ENCODE measurements around the gene DCTN4. TPM values are rescaled to one million over a fixed set of nuclear protein-coding genes. Genes with fewer than 3 reads are reported as not detected.

Gene DCTN4
- total and polyA plus RNA-seq, 9 of the 15 experiments (the other 6 are each of a cell fraction or from before 2014, with no cell fraction given), result 20.4 to 64.9 (median 49.9) TPM

- TF ChIP-seq E2F8 (IDR thresholded peaks at IDR 0.05; ENCODE audit: low read depth, partially characterized antibody) (peak; percentile 28), EWSR1 (IDR thresholded peaks at IDR 0.05; ENCODE audit: borderline replicate concordance, low read depth, partially characterized antibody) (no peak), ZNF24 (IDR thresholded peaks at IDR 0.05) (no peak; the same call in 1 of the 2 replicates), HES1 (IDR thresholded peaks at IDR 0.05; ENCODE audit: low read depth) (peak; percentile 60), PYGO2 (tag; IDR thresholded peaks at IDR 0.05) (0 out of 2 replicates have a peak, but pooled peaks have one; percentile 11), NEUROD1 (IDR thresholded peaks at IDR 0.05; ENCODE audit: borderline replicate concordance, low read depth, low read length, partially characterized antibody) (no peak), SMARCA5 (IDR thresholded peaks at IDR 0.05) (no peak), CTBP1 (IDR thresholded peaks at IDR 0.05; ENCODE audit: borderline replicate concordance) (peak; percentile 69; the same call in 1 of the 2 replicates), TCFL5 (CRISPR knock-in tag; conservative IDR thresholded peaks at IDR 0.05) (0 out of 2 replicates have a peak, but pooled peaks have one; percentile 48), ZNF174 (CRISPR knock-in tag; IDR thresholded peaks at IDR 0.05) (no peak), ARID2 (IDR thresholded peaks at IDR 0.05) (no peak), MECOM (CRISPR knock-in tag; IDR thresholded peaks at IDR 0.05) (no peak)
- TF ChIP-seq, protein P1, sequence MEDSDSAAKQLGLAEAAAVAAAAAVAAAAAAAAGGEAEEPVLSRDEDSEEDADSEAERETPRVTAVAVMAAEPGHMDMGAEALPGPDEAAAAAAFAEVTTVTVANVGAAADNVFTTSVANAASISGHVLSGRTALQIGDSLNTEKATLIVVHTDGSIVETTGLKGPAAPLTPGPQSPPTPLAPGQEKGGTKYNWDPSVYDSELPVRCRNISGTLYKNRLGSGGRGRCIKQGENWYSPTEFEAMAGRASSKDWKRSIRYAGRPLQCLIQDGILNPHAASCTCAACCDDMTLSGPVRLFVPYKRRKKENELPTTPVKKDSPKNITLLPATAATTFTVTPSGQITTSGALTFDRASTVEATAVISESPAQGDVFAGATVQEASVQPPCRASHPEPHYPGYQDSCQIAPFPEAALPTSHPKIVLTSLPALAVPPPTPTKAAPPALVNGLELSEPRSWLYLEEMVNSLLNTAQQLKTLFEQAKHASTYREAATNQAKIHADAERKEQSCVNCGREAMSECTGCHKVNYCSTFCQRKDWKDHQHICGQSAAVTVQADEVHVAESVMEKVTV (CRISPR knock-in tag; IDR thresholded peaks at IDR 0.05), result no peak
- TF ChIP-seq, protein P2, sequence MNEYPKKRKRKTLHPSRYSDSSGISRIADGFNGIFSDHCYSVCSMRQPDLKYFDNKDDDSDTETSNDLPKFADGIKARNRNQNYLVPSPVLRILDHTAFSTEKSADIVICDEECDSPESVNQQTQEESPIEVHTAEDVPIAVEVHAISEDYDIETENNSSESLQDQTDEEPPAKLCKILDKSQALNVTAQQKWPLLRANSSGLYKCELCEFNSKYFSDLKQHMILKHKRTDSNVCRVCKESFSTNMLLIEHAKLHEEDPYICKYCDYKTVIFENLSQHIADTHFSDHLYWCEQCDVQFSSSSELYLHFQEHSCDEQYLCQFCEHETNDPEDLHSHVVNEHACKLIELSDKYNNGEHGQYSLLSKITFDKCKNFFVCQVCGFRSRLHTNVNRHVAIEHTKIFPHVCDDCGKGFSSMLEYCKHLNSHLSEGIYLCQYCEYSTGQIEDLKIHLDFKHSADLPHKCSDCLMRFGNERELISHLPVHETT (CRISPR knock-in tag; conservative IDR thresholded peaks at IDR 0.05 in 1 of 2, IDR thresholded peaks at IDR 0.05 in 1 of 2), result peak in 1 of 2 experiments; percentile 72; a peak in 2 of 4 replicates
- TF ChIP-seq, protein P3, sequence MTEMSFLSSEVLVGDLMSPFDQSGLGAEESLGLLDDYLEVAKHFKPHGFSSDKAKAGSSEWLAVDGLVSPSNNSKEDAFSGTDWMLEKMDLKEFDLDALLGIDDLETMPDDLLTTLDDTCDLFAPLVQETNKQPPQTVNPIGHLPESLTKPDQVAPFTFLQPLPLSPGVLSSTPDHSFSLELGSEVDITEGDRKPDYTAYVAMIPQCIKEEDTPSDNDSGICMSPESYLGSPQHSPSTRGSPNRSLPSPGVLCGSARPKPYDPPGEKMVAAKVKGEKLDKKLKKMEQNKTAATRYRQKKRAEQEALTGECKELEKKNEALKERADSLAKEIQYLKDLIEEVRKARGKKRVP (CRISPR knock-in tag; IDR thresholded peaks at IDR 0.05), result peak; percentile 55; the same call in 1 of the 2 replicates
- TF ChIP-seq, protein P4, sequence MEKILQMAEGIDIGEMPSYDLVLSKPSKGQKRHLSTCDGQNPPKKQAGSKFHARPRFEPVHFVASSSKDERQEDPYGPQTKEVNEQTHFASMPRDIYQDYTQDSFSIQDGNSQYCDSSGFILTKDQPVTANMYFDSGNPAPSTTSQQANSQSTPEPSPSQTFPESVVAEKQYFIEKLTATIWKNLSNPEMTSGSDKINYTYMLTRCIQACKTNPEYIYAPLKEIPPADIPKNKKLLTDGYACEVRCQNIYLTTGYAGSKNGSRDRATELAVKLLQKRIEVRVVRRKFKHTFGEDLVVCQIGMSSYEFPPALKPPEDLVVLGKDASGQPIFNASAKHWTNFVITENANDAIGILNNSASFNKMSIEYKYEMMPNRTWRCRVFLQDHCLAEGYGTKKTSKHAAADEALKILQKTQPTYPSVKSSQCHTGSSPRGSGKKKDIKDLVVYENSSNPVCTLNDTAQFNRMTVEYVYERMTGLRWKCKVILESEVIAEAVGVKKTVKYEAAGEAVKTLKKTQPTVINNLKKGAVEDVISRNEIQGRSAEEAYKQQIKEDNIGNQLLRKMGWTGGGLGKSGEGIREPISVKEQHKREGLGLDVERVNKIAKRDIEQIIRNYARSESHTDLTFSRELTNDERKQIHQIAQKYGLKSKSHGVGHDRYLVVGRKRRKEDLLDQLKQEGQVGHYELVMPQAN (IDR thresholded peaks at IDR 0.05; ENCODE audit: borderline replicate concordance), result no peak
Observed at GRCh38 chr5:150774145-150774544, 15.3 kb upstream of the DCTN4 start (continued).
